ENCODE results near the gene TWNK.

DNA sequence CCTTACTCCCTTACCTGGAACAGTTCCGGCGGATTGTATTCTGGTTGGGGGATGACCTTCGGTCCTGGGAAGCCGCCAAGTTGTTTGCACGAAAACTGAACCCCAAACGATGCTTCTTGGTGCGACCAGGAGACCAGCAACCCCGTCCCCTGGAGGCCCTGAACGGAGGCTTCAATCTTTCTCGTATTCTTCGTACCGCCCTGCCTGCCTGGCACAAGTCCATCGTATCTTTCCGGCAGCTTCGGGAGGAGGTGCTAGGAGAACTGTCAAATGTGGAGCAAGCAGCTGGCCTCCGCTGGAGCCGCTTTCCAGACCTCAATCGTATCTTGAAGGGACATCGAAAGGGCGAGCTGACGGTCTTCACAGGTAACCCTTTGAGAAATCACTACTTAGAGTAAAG lies 1.7 kb downstream of the TWNK start:
- TF ChIP-seq, protein P1, sequence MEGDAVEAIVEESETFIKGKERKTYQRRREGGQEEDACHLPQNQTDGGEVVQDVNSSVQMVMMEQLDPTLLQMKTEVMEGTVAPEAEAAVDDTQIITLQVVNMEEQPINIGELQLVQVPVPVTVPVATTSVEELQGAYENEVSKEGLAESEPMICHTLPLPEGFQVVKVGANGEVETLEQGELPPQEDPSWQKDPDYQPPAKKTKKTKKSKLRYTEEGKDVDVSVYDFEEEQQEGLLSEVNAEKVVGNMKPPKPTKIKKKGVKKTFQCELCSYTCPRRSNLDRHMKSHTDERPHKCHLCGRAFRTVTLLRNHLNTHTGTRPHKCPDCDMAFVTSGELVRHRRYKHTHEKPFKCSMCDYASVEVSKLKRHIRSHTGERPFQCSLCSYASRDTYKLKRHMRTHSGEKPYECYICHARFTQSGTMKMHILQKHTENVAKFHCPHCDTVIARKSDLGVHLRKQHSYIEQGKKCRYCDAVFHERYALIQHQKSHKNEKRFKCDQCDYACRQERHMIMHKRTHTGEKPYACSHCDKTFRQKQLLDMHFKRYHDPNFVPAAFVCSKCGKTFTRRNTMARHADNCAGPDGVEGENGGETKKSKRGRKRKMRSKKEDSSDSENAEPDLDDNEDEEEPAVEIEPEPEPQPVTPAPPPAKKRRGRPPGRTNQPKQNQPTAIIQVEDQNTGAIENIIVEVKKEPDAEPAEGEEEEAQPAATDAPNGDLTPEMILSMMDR (conservative IDR thresholded peaks at IDR 0.05): no peak
- TF ChIP-seq ZFX (IDR thresholded peaks at IDR 0.05): no peak
